Endodermal cell (in vitro differentiated cells): ENCODE results near the gene TNIK. TPM values are rescaled to one million over a fixed set of nuclear protein-coding genes. Genes with fewer than 3 reads are reported as not detected.

ENCODE experiments used
- DNase-seq: peaks from one replicate; pipeline ENCODE4 v3.0.0-alpha.2; 2017
- H3K27ac ChIP-seq: 2 replicates; pipeline ENCODE4 v1.5.1; 2013; ENCODE audit warnings: mild to moderate bottlenecking, low read depth, low read length, moderate library complexity
- H3K27me3 ChIP-seq: 2 replicates; pipeline ENCODE4 v1.6.1; 2013; ENCODE audit warnings: mild to moderate bottlenecking, low read length, moderate library complexity; ENCODE audit not compliant: insufficient read depth, control insufficient read depth, poor library complexity, severe bottlenecking
- H3K36me3 ChIP-seq: 2 replicates; pipeline ENCODE4 v1.7.0; 2013; ENCODE audit warnings: mild to moderate bottlenecking, low read length, moderate library complexity; ENCODE audit not compliant: control insufficient read depth, insufficient read depth
- H3K4me1 ChIP-seq: one replicate; pipeline ENCODE4 v1.7.0; 2013; ENCODE audit warnings: low read length; ENCODE audit not compliant: control insufficient read depth, insufficient read depth
- H3K4me3 ChIP-seq: 2 replicates; pipeline ENCODE4 v1.5.1; 2013; ENCODE audit warnings: mild to moderate bottlenecking, low read length, moderate library complexity
- H3K9ac ChIP-seq: 2 replicates; pipeline ENCODE4 v1.6.1; 2013; ENCODE audit warnings: mild to moderate bottlenecking, low read length, moderate library complexity; ENCODE audit not compliant: poor library complexity, severe bottlenecking; ENCODE audit errors: extremely low read depth
- H3K9me3 ChIP-seq: 2 replicates; pipeline ENCODE4 v1.6.1; 2013; ENCODE audit warnings: mild to moderate bottlenecking, low read length, moderate library complexity; ENCODE audit not compliant: control insufficient read depth
- H3K27ac Mint-ChIP-seq: 2 replicates; pipeline ENCODE4 v1.8.0; 2020; ENCODE audit warnings: mixed read lengths
- H3K27me3 Mint-ChIP-seq: 2 replicates; pipeline ENCODE4 v1.8.0; 2021; ENCODE audit warnings: mild to moderate bottlenecking, mixed read lengths; ENCODE audit not compliant: insufficient read depth
- H3K36me3 Mint-ChIP-seq: 2 replicates; pipeline ENCODE4 v1.8.0; 2020; ENCODE audit warnings: low read depth, mixed read lengths
- H3K4me1 Mint-ChIP-seq: 2 replicates; pipeline ENCODE4 v1.8.0; 2020; ENCODE audit warnings: mixed read lengths
- H3K4me3 Mint-ChIP-seq: 2 replicates; pipeline ENCODE4 v1.8.0; 2020; ENCODE audit warnings: mild to moderate bottlenecking, moderate library complexity, mixed read lengths
- H3K9me3 Mint-ChIP-seq: 2 replicates; pipeline ENCODE4 v1.8.0; 2020; ENCODE audit warnings: mild to moderate bottlenecking, mixed read lengths
- WGBS, 2 experiments: methylation state at CpG; one replicate each; pipeline versions ENCODE4 v1.1.5 to v1.1.7; 2013; ENCODE audit warnings: missing lambda C conversion rate in 2 of 2, mixed read lengths in 1 of 2; ENCODE audit not compliant: insufficient coverage in 1 of 2, insufficient read length in 1 of 2; 5-methylcytosine and 5-hydroxymethylcytosine counted together
- total RNA-seq, 2 donors: library from RNA; stranded (reverse); fragmentation: NEBNext Ultra II Directional in 1 of 2; extraction: Animal tissue kit (Norgen Biotek cat#: 25700) in 1 of 2; gene quantifications; 2 replicates in 1 of 2; 3 replicates in 1 of 2; pipeline ENCODE4 v1.2.1, GENCODE V29; 2021
- TF ChIP-seq, protein P1 (sequence below): fragments of 200-600 bp; sonication (generic); conservative IDR thresholded peaks from 2 replicates; pipeline ENCODE4 v1.5.0; 2021; ENCODE audit warnings: antibody characterized with exemption, mild to moderate bottlenecking

Gene TNIK
- total RNA-seq, 2 donors from 2014 or later = 12.2 to 14.9 TPM

- H3K9me3 ChIP-seq = peaks cover 14% of the 10 kb centered on the region
- H3K36me3 ChIP-seq = no peaks in the 10 kb centered on the region
- H3K9ac ChIP-seq = no peak overlapping the region
- no peak for DNase-seq
- no peak overlapping the region for H3K4me3 ChIP-seq
- no peaks in the 10 kb centered on the region for H3K27me3 ChIP-seq
- Mint-ChIP-seq H3K9me3 (peaks cover 7% of the 10 kb centered on the region), H3K4me1 (peaks cover 29% of the 10 kb centered on the region), H3K36me3 (peaks cover 11% of the 10 kb centered on the region), H3K4me3 (no peak overlapping the region), H3K27ac (no peak overlapping the region), H3K27me3 (peaks cover 8% of the 10 kb centered on the region)
- WGBS, 2 experiments = 95 to 98% methylated on average over 6 of the region's 6 CpGs
- H3K4me1 ChIP-seq = peaks cover 19% of the 10 kb centered on the region
- no peak overlapping the region for H3K27ac ChIP-seq
- TF ChIP-seq, protein P1, sequence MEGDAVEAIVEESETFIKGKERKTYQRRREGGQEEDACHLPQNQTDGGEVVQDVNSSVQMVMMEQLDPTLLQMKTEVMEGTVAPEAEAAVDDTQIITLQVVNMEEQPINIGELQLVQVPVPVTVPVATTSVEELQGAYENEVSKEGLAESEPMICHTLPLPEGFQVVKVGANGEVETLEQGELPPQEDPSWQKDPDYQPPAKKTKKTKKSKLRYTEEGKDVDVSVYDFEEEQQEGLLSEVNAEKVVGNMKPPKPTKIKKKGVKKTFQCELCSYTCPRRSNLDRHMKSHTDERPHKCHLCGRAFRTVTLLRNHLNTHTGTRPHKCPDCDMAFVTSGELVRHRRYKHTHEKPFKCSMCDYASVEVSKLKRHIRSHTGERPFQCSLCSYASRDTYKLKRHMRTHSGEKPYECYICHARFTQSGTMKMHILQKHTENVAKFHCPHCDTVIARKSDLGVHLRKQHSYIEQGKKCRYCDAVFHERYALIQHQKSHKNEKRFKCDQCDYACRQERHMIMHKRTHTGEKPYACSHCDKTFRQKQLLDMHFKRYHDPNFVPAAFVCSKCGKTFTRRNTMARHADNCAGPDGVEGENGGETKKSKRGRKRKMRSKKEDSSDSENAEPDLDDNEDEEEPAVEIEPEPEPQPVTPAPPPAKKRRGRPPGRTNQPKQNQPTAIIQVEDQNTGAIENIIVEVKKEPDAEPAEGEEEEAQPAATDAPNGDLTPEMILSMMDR = no peak
Measured at GRCh38 chr3:171159822-171160157, 300.4 kb downstream of the TNIK start.

- H3K9ac ChIP-seq = no peak overlapping the region
- WGBS, 2 experiments = 90 to 93% methylated on average over 14 to 20 of the region's 20 CpGs
- Mint-ChIP-seq H3K9me3 (peaks cover 7% of the 10 kb centered on the region), H3K36me3 (peaks cover 11% of the 10 kb centered on the region), H3K4me1 (peaks cover 29% of the 10 kb centered on the region), H3K27me3 (peaks cover 8% of the 10 kb centered on the region), H3K4me3 (no peak overlapping the region), H3K27ac (no peak overlapping the region)
- no peak overlapping the region for H3K27ac ChIP-seq
- H3K27me3 ChIP-seq = no peaks in the 10 kb centered on the region
- TF ChIP-seq, protein P1 = no peak
- H3K9me3 ChIP-seq = peaks cover 14% of the 10 kb centered on the region
- peaks cover 19% of the 10 kb centered on the region for H3K4me1 ChIP-seq
- no peaks in the 10 kb centered on the region for H3K36me3 ChIP-seq
- no peak for DNase-seq
- H3K4me3 ChIP-seq = no peak overlapping the region
Measured at GRCh38 chr3:171159024-171159821, 301.0 kb downstream of the TNIK start.

DNA sequence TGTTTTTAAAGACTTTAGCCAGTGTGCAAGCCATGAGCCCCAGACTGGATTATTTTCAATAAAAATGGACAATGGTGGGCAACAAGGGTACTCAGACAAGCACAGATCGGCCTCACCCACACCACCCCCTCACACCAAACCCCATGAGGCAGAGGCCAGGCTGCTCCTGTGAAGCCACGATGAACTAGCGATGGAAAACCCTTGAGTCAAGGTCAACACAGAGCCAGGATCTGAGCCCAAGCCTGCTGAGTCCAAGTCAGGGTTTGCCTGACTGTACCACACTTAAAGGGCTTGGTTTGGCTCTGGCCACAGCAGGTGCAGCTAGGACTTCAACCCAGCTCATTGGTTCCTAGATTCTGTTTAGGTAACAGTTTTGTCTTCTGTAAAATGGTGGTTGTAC is 302.2 kb downstream of the TNIK start:
- Histone ChIP-seq H3K27me3 (no peaks in the 10 kb centered on the region), H3K4me3 (no peak overlapping the region), H3K9ac (no peak overlapping the region), H3K36me3 (no peaks in the 10 kb centered on the region), H3K9me3 (peaks cover 7% of the 10 kb centered on the region), H3K27ac (no peak overlapping the region), H3K4me1 (peaks cover 19% of the 10 kb centered on the region)
- Mint-ChIP-seq H3K27me3 (peaks cover 10% of the 10 kb centered on the region), H3K4me3 (no peak overlapping the region), H3K9me3 (peaks cover 5% of the 10 kb centered on the region), H3K36me3 (peaks cover 8% of the 10 kb centered on the region), H3K27ac (peak overlapping the region; percentile 78), H3K4me1 (peaks cover 31% of the 10 kb centered on the region)
- TF ChIP-seq, protein P1 = no peak
- DNase-seq = no peak
- WGBS, 2 experiments = 90 to 93% methylated on average over 2 to 3 of the region's 3 CpGs
